MM.1S (cell line): ENCODE data around the gene GAB2.
"Not testable (repeated sequence)": the region's sequence is repeated elsewhere in the genome, so short reads cannot be mapped to it uniquely, and the experiment has no call there.

ENCODE experiments used
- DNase-seq: peaks from one replicate; pipeline ENCODE4 v3.0.0-alpha.2; 2015
- H2AFZ ChIP-seq: fragments of 300-600 bp; sonication (generic); 2 replicates; pipeline ENCODE4 v1.6.0; 2016; ENCODE audit warnings: antibody characterized with exemption, low read length
- H3F3A ChIP-seq: fragments of 300-600 bp; sonication (generic); 2 replicates; pipeline ENCODE4 v1.6.1; 2016; ENCODE audit warnings: mild to moderate bottlenecking, antibody characterized with exemption, low read length, moderate library complexity, mixed read lengths; ENCODE audit not compliant: insufficient read depth
- H3K27ac ChIP-seq: fragments of 300-600 bp; sonication (generic); 2 replicates; pipeline ENCODE4 v1.5.1; 2016; ENCODE audit warnings: mild to moderate bottlenecking, low read length
- H3K27me3 ChIP-seq: fragments of 300-600 bp; sonication (generic); replicated peaks from 2 replicates; pipeline ENCODE4 v1.6.0; 2016; ENCODE audit warnings: low read length; ENCODE audit not compliant: insufficient read depth
- H3K36me3 ChIP-seq: fragments of 300-600 bp; sonication (generic); replicated peaks from 2 replicates; pipeline ENCODE4 v1.6.1; 2016; ENCODE audit warnings: mild to moderate bottlenecking, low read length, mixed read lengths; ENCODE audit not compliant: insufficient read depth
- H3K4me1 ChIP-seq: fragments of 300-600 bp; sonication (generic); 2 replicates; pipeline ENCODE4 v1.6.1; 2016; ENCODE audit warnings: low read length, mixed read lengths
- H3K4me2 ChIP-seq: fragments of 300-600 bp; sonication (generic); 2 replicates; pipeline ENCODE4 v1.6.0; 2016; ENCODE audit warnings: low read depth, low read length
- H3K4me3 ChIP-seq: fragments of 300-600 bp; sonication (generic); 2 replicates; pipeline ENCODE4 v1.5.1; 2016; ENCODE audit warnings: low read length, mixed read lengths
- H3K79me2 ChIP-seq: fragments of 300-600 bp; sonication (generic); 2 replicates; pipeline ENCODE4 v1.6.1; 2016; ENCODE audit warnings: mixed run types, low read length, mixed read lengths
- H3K9ac ChIP-seq: fragments of 300-600 bp; sonication (generic); 2 replicates; pipeline ENCODE4 v1.6.1; 2016; ENCODE audit warnings: low read length, mixed read lengths
- H3K9me2 ChIP-seq: fragments of 300-600 bp; sonication (generic); replicated peaks from 2 replicates; pipeline ENCODE4 v1.6.1; 2016; ENCODE audit warnings: mild to moderate bottlenecking, low read length, mixed read lengths; ENCODE audit not compliant: insufficient read depth
- H3K9me3 ChIP-seq: fragments of 300-600 bp; sonication (generic); replicated peaks from 2 replicates; pipeline ENCODE4 v1.6.1; 2016; ENCODE audit warnings: mild to moderate bottlenecking, low read length, mixed read lengths; ENCODE audit not compliant: insufficient read depth
- H4K20me1 ChIP-seq: fragments of 300-600 bp; sonication (generic); 2 replicates; pipeline ENCODE4 v1.6.1; 2016; ENCODE audit warnings: mild to moderate bottlenecking, low read length, moderate library complexity, mixed read lengths; ENCODE audit not compliant: insufficient read depth
- CTCF ChIP-seq: fragments of 300-600 bp; sonication (generic); IDR thresholded peaks from 2 replicates; pipeline ENCODE4 v1.5.1; 2016; ENCODE audit warnings: antibody characterized with exemption, low read length, mixed read lengths
- EZH2 ChIP-seq: fragments of 300-600 bp; sonication (generic); optimal IDR thresholded peaks from 2 replicates; pipeline ENCODE3; 2017; ENCODE audit warnings: low read depth, mild to moderate bottlenecking, antibody characterized with exemption, low read length, mixed read lengths
- EZH2phosphoT487 ChIP-seq: fragments of 300-600 bp; sonication (generic); IDR thresholded peaks from 2 replicates; pipeline ENCODE4 v1.6.1; 2018; ENCODE audit warnings: antibody characterized with exemption, low read length

Gene GAB2

GRCh38 chr11:78234006-78234405, 183.6 kb downstream of the GAB2 start:
- Histone ChIP-seq H3K79me2 (no peaks in the 10 kb centered on the region), H3K9me2 (no peaks in the 10 kb centered on the region), H3K9ac (no peak overlapping the region), H3K27me3 (no peaks in the 10 kb centered on the region), H2AFZ (no peak overlapping the region), H3K9me3 (no peaks in the 10 kb centered on the region), H3K36me3 (no peaks in the 10 kb centered on the region), H3K4me1 (peaks cover 14% of the 10 kb centered on the region), H3K27ac (no peak overlapping the region), H3K4me3 (no peak overlapping the region), H4K20me1 (no peaks in the 10 kb centered on the region), H3F3A (peaks cover 4% of the 10 kb centered on the region; the same call in 1 of the 2 replicates), H3K4me2 (no peak overlapping the region)
- TF ChIP-seq EZH2 (no peak), EZH2phosphoT487 (no peak), CTCF (no peak)
- DNase-seq: no peak

- not testable (repeated sequence) for H3K27me3 ChIP-seq, DNase-seq, H3K36me3 ChIP-seq, H2AFZ ChIP-seq, H3K9ac ChIP-seq, H3K79me2 ChIP-seq, H3F3A ChIP-seq, H3K27ac ChIP-seq, H4K20me1 ChIP-seq, H3K4me2 ChIP-seq, H3K9me2 ChIP-seq, H3K9me3 ChIP-seq, H3K4me3 ChIP-seq
- peaks cover 22% of the 10 kb centered on the region for H3K4me1 ChIP-seq
Observed at GRCh38 chr11:78233046-78233445, 184.6 kb downstream of the GAB2 start.

GRCh38 chr11:78231962-78232501, 185.6 kb downstream of the GAB2 start:
- Histone ChIP-seq H3K4me3 (no peak overlapping the region), H3K4me1 (peaks cover 28% of the 10 kb centered on the region), H3K79me2 (no peaks in the 10 kb centered on the region), H3K27ac (peak overlapping the region; percentile 12; the same call in 1 of the 2 replicates), H3K9me2 (no peaks in the 10 kb centered on the region), H3K36me3 (no peaks in the 10 kb centered on the region), H2AFZ (no peak overlapping the region), H3K4me2 (peak overlapping the region; percentile 16; the same call in 1 of the 2 replicates), H3F3A (peaks cover 7% of the 10 kb centered on the region; the same call in 1 of the 2 replicates), H4K20me1 (no peaks in the 10 kb centered on the region), H3K27me3 (no peaks in the 10 kb centered on the region), H3K9me3 (no peaks in the 10 kb centered on the region), H3K9ac (no peak overlapping the region)
- TF ChIP-seq CTCF: no peak
- no peak for TF ChIP-seq EZH2
- TF ChIP-seq EZH2phosphoT487: no peak
- peak; percentile 19 for DNase-seq

- Histone ChIP-seq H3K9me2 (no peaks in the 10 kb centered on the region), H3K79me2 (no peaks in the 10 kb centered on the region), H3K4me1 (peaks cover 30% of the 10 kb centered on the region), H3K27me3 (no peaks in the 10 kb centered on the region), H3K36me3 (no peaks in the 10 kb centered on the region), H3K4me3 (no peak overlapping the region), H3K27ac (no peak overlapping the region), H3K9me3 (no peaks in the 10 kb centered on the region), H3F3A (peaks cover 7% of the 10 kb centered on the region; the same call in 1 of the 2 replicates), H3K9ac (no peak overlapping the region), H2AFZ (no peak overlapping the region), H4K20me1 (no peaks in the 10 kb centered on the region), H3K4me2 (no peak overlapping the region)
- TF ChIP-seq EZH2phosphoT487 (no peak), CTCF (no peak), EZH2 (no peak)
- DNase-seq: no peak
Observed at GRCh38 chr11:78230161-78230877, 187.3 kb downstream of the GAB2 start.
